Caco-2 (cell line): Measurements from ENCODE around the gene TFPI. TPM values are rescaled to one million over a fixed set of nuclear protein-coding genes. Genes with fewer than 3 reads are reported as not detected.

Experiments used
- BruUV-seq: library from RNA; stranded (reverse); fragments of 400-500 nt; replicated peaks from 2 replicates; lab custom pipeline; 2021; lab: Mats Ljungman, UMichigan
- CTCF ChIA-PET: fragments of 300-600 bp; sonication (Branson Sonifier 250); formaldehyde crosslinking; loops from one replicate; lab custom pipeline; 2022; ENCODE audit warnings: antibody characterized with exemption; lab: Charles Lee
- POLR2A ChIA-PET: fragments of 300-600 bp; sonication (Branson Sonifier 250); formaldehyde crosslinking; loops from one replicate; lab custom pipeline; 2022; ENCODE audit warnings: antibody characterized with exemption; lab: Charles Lee
- DNase-seq, 2 experiments: peaks; one replicate each; pipeline versions ENCODE4 v3.0.0 to v3.0.0-alpha.2; 2020 to 2022
- H3K27me3 ChIP-seq: replicated peaks from 2 replicates; pipeline ENCODE4 v1.6.0; 2011; ENCODE audit warnings: low read length; ENCODE audit not compliant: control insufficient read depth, insufficient read depth
- H3K36me3 ChIP-seq: 2 replicates; pipeline ENCODE4 v1.5.1; 2011; ENCODE audit warnings: low read length; ENCODE audit not compliant: control insufficient read depth, insufficient read depth
- H3K4me1 ChIP-seq: fragments of 250-450 bp; sonication (Bioruptor Pico); 2 replicates; pipeline ENCODE4 v1.5.1; 2020; ENCODE audit warnings: mild to moderate bottlenecking
- H3K4me3 ChIP-seq: 2 replicates; pipeline ENCODE4 v1.5.1; 2011; ENCODE audit warnings: low read depth, mild to moderate bottlenecking, control low read depth, low read length
- H3K9me3 ChIP-seq: fragments of 250-450 bp; sonication (Bioruptor Pico); 2 replicates; pipeline ENCODE4 v1.5.1; 2020; ENCODE audit warnings: mild to moderate bottlenecking, moderate library complexity
- H3K27ac Mint-ChIP-seq: one replicate; pipeline ENCODE4 v1.8.0; 2022; ENCODE audit warnings: mixed read lengths; ENCODE audit not compliant: unreplicated experiment
- H3K27me3 Mint-ChIP-seq: one replicate; pipeline ENCODE4 v1.8.0; 2022; ENCODE audit warnings: mixed read lengths; ENCODE audit not compliant: insufficient read depth, unreplicated experiment
- H3K36me3 Mint-ChIP-seq: one replicate; pipeline ENCODE4 v1.8.0; 2022; ENCODE audit warnings: mild to moderate bottlenecking, mixed read lengths; ENCODE audit not compliant: insufficient read depth, unreplicated experiment
- H3K4me1 Mint-ChIP-seq: one replicate; pipeline ENCODE4 v1.8.0; 2022; ENCODE audit warnings: low read depth, mixed read lengths; ENCODE audit not compliant: unreplicated experiment
- H3K4me3 Mint-ChIP-seq: one replicate; pipeline ENCODE4 v1.8.0; 2022; ENCODE audit warnings: mild to moderate bottlenecking, moderate library complexity, mixed read lengths; ENCODE audit not compliant: unreplicated experiment
- H3K9me3 Mint-ChIP-seq: one replicate; pipeline ENCODE4 v1.8.0; 2022; ENCODE audit warnings: mixed read lengths; ENCODE audit not compliant: unreplicated experiment
- intact Hi-C: fragments of 100-400 bp; cut with micrococcal nuclease; formaldehyde crosslinking; loops from one replicate; pipeline ENCODE4 v1.10.0; 2022; ENCODE audit not compliant: unreplicated experiment
- total RNA-seq: library from RNA; stranded (reverse); gene quantifications from 2 replicates; pipeline ENCODE4 v1.2.3, GENCODE V29; 2022
- TF ChIP-seq, protein P1 (sequence below), 2 experiments: fragments of 200-600 bp in 1 of 2; IDR thresholded peaks; 1 replicate in 1 of 2; 2 replicates in 1 of 2; pipeline versions ENCODE4 v1.5.1 to v1.8.0; 2011 to 2022; ENCODE audit warnings: antibody characterized with exemption in 1 of 2, control low read depth in 1 of 2, inconsistent platforms in 1 of 2, low read depth in 1 of 2, low read length in 1 of 2, mild to moderate bottlenecking in 1 of 2, moderate library complexity in 1 of 2; ENCODE audit not compliant: insufficient read depth in 1 of 2, severe bottlenecking in 1 of 2, unreplicated experiment in 1 of 2

TFPI gene
- total RNA-seq, 1 experiment from 2014 or later, result 31.0 TPM

DNA sequence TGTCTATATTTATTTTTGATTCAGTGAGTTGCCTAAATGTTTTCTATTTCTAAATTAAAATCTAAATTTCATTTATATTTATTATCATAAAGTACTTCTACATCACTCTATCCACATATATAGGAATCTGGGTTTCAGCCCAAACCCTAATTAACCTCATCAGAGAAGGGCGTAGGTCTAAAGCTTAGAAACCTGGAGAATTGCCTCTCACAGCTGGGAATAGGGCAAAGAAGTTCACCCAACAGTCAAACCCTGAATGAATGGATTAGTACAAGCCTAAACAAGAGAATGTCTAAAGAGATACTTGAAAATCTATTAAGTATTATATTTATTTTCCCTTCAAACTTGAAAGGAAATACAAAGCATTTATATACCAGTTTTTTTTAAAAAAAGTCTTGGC, 26.2 kb downstream of the TFPI start:
- TF ChIP-seq, protein P1, sequence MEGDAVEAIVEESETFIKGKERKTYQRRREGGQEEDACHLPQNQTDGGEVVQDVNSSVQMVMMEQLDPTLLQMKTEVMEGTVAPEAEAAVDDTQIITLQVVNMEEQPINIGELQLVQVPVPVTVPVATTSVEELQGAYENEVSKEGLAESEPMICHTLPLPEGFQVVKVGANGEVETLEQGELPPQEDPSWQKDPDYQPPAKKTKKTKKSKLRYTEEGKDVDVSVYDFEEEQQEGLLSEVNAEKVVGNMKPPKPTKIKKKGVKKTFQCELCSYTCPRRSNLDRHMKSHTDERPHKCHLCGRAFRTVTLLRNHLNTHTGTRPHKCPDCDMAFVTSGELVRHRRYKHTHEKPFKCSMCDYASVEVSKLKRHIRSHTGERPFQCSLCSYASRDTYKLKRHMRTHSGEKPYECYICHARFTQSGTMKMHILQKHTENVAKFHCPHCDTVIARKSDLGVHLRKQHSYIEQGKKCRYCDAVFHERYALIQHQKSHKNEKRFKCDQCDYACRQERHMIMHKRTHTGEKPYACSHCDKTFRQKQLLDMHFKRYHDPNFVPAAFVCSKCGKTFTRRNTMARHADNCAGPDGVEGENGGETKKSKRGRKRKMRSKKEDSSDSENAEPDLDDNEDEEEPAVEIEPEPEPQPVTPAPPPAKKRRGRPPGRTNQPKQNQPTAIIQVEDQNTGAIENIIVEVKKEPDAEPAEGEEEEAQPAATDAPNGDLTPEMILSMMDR (IDR thresholded peaks at IDR 0.05; ENCODE audit: insufficient read depth in 1 of 2, low read depth in 1 of 2, low read length in 1 of 2, severe bottlenecking in 1 of 2, unreplicated experiment in 1 of 2), result no peak
- Mint-ChIP-seq H3K27ac (no peak overlapping the region), H3K27me3 (no peaks in the 10 kb centered on the region), H3K4me1 (peaks cover 12% of the 10 kb centered on the region), H3K36me3 (no peaks in the 10 kb centered on the region), H3K4me3 (no peak overlapping the region), H3K9me3 (no peaks in the 10 kb centered on the region)
- no peak for DNase-seq
- Histone ChIP-seq H3K9me3 (no peaks in the 10 kb centered on the region), H3K36me3 (no peaks in the 10 kb centered on the region), H3K4me1 (peaks cover 6% of the 10 kb centered on the region; the same call in 1 of the 2 replicates), H3K4me3 (no peak overlapping the region), H3K27me3 (no peaks in the 10 kb centered on the region)
- ChIA-PET POLR2A (no interaction called here), CTCF (no interaction called here)
- no TSS peak for BruUV-seq
- intact Hi-C loops, result no loop called here

- no peak overlapping the region for H3K4me3 ChIP-seq
- no peaks in the 10 kb centered on the region for H3K36me3 Mint-ChIP-seq
- no peaks in the 10 kb centered on the region for H3K36me3 ChIP-seq
- H3K9me3 ChIP-seq, result no peaks in the 10 kb centered on the region
- TF ChIP-seq, protein P1 (IDR thresholded peaks at IDR 0.05; ENCODE audit: insufficient read depth in 1 of 2, low read depth in 1 of 2, low read length in 1 of 2, severe bottlenecking in 1 of 2, unreplicated experiment in 1 of 2), result no peak
- DNase-seq, result no peak
- peaks cover 12% of the 10 kb centered on the region for H3K4me1 Mint-ChIP-seq
- H3K9me3 Mint-ChIP-seq, result no peaks in the 10 kb centered on the region
- ChIA-PET CTCF (no interaction called here), POLR2A (no interaction called here)
- H3K4me3 Mint-ChIP-seq, result no peak overlapping the region
- intact Hi-C loops, result no loop called here
- H3K27me3 Mint-ChIP-seq, result no peaks in the 10 kb centered on the region
- no peaks in the 10 kb centered on the region for H3K27me3 ChIP-seq
- BruUV-seq, result no TSS peak
- H3K27ac Mint-ChIP-seq, result no peak overlapping the region
- H3K4me1 ChIP-seq, result no peaks in the 10 kb centered on the region
These were observed 27.0 kb downstream of the TFPI start for GRCh38 chr2:187527262-187527661.

GRCh38 chr2:187526792-187527191, 27.4 kb downstream of the TFPI start:
- no peak overlapping the region for H3K27ac Mint-ChIP-seq
- TF ChIP-seq, protein P1 (IDR thresholded peaks at IDR 0.05; ENCODE audit: insufficient read depth in 1 of 2, low read depth in 1 of 2, low read length in 1 of 2, severe bottlenecking in 1 of 2, unreplicated experiment in 1 of 2), result no peak
- H3K27me3 ChIP-seq, result no peaks in the 10 kb centered on the region
- POLR2A ChIA-PET, result no interaction called here
- DNase-seq, result no peak
- H3K4me1 Mint-ChIP-seq, result peaks cover 12% of the 10 kb centered on the region
- H3K36me3 ChIP-seq, result no peaks in the 10 kb centered on the region
- H3K36me3 Mint-ChIP-seq, result no peaks in the 10 kb centered on the region
- no peaks in the 10 kb centered on the region for H3K27me3 Mint-ChIP-seq
- CTCF ChIA-PET, result no interaction called here
- no peaks in the 10 kb centered on the region for H3K9me3 Mint-ChIP-seq
- no TSS peak for BruUV-seq
- intact Hi-C loops, result no loop called here
- H3K4me3 Mint-ChIP-seq, result no peak overlapping the region
- no peak overlapping the region for H3K4me3 ChIP-seq
- H3K4me1 ChIP-seq, result no peaks in the 10 kb centered on the region
- H3K9me3 ChIP-seq, result no peaks in the 10 kb centered on the region
